H9 (cell line): ENCODE results near the gene CLSTN3. TPM values are rescaled to one million over a fixed set of nuclear protein-coding genes. Genes with fewer than 3 reads are reported as not detected.

Source experiments
- DNase-seq: peaks from one replicate; pipeline ENCODE4 v3.0.0-alpha.2; 2017
- H2AFZ ChIP-seq: one replicate; pipeline ENCODE4 v1.6.1; 2013; ENCODE audit warnings: mild to moderate bottlenecking, low read length, control low read depth, moderate library complexity
- H2AK5ac ChIP-seq: 2 replicates; pipeline ENCODE4 v1.6.1; 2013; ENCODE audit warnings: low read length, control low read depth, mixed read lengths; ENCODE audit not compliant: insufficient read length
- H2BK120ac ChIP-seq: one replicate; pipeline ENCODE4 v1.6.1; 2013; ENCODE audit warnings: low read depth, mild to moderate bottlenecking, low read length, control low read depth, inconsistent platforms; ENCODE audit not compliant: poor library complexity, severe bottlenecking
- H2BK12ac ChIP-seq: 2 replicates; pipeline ENCODE4 v1.6.1; 2013; ENCODE audit warnings: low read length, control low read depth, mixed read lengths, low read depth; ENCODE audit not compliant: insufficient read length
- H2BK15ac ChIP-seq: 2 replicates; pipeline ENCODE4 v1.6.1; 2013; ENCODE audit warnings: low read depth, low read length, control low read depth
- H2BK20ac ChIP-seq: one replicate; pipeline ENCODE4 v1.6.1; 2013; ENCODE audit warnings: low read depth, mild to moderate bottlenecking, low read length, control low read depth, inconsistent platforms; ENCODE audit not compliant: poor library complexity, severe bottlenecking
- H2BK5ac ChIP-seq: 2 replicates; pipeline ENCODE4 v1.6.1; 2013; ENCODE audit warnings: low read length, control low read depth, mixed read lengths; ENCODE audit not compliant: insufficient read length
- H3K14ac ChIP-seq: 2 replicates; pipeline ENCODE4 v1.6.1; 2013; ENCODE audit warnings: low read length, control low read depth; ENCODE audit not compliant: insufficient read depth
- H3K18ac ChIP-seq: 2 replicates; pipeline ENCODE4 v1.6.1; 2013; ENCODE audit warnings: low read depth, mild to moderate bottlenecking, mixed read lengths, low read length, control low read depth; ENCODE audit not compliant: insufficient read length
- H3K23ac ChIP-seq: 2 replicates; pipeline ENCODE4 v1.6.1; 2013; ENCODE audit warnings: low read length, control low read depth, mixed read lengths, low read depth; ENCODE audit not compliant: insufficient read length
- H3K23me2 ChIP-seq: 2 replicates; pipeline ENCODE4 v1.6.1; 2013; ENCODE audit warnings: low read depth, mild to moderate bottlenecking, mixed read lengths, low read length, control low read depth; ENCODE audit not compliant: insufficient read length, poor library complexity, severe bottlenecking
- H3K27ac ChIP-seq: 2 replicates; pipeline ENCODE4 v1.5.1; 2013; ENCODE audit warnings: low read length, control low read depth, mixed read lengths, low read depth; ENCODE audit not compliant: insufficient read length
- H3K27me3 ChIP-seq: 2 replicates; pipeline ENCODE4 v1.6.1; 2013; ENCODE audit warnings: low read length, control low read depth, inconsistent platforms; ENCODE audit not compliant: insufficient read depth
- H3K4ac ChIP-seq: 2 replicates; pipeline ENCODE4 v1.6.1; 2013; ENCODE audit warnings: low read depth, mild to moderate bottlenecking, control low read depth, inconsistent platforms, low read length, moderate library complexity
- H3K4me1 ChIP-seq: 2 replicates; pipeline ENCODE4 v1.6.1; 2013; ENCODE audit warnings: low read length, control low read depth, inconsistent platforms; ENCODE audit not compliant: insufficient read depth
- H3K4me2 ChIP-seq: 2 replicates; pipeline ENCODE4 v1.6.1; 2013; ENCODE audit warnings: low read length, control low read depth, mixed read lengths; ENCODE audit not compliant: insufficient read length, insufficient read depth
- H3K56ac ChIP-seq: 2 replicates; pipeline ENCODE4 v1.6.1; 2013; ENCODE audit warnings: low read depth, mild to moderate bottlenecking, mixed read lengths, low read length, control low read depth; ENCODE audit not compliant: insufficient read length
- H3K79me1 ChIP-seq: 2 replicates; pipeline ENCODE4 v1.6.1; 2013; ENCODE audit warnings: low read depth, mild to moderate bottlenecking, moderate library complexity, low read length, control low read depth, inconsistent platforms; ENCODE audit not compliant: insufficient read depth, poor library complexity, severe bottlenecking
- H3K79me2 ChIP-seq: 2 replicates; pipeline ENCODE4 v1.6.1; 2013; ENCODE audit warnings: low read length, control low read depth, inconsistent platforms; ENCODE audit not compliant: insufficient read depth
- H3K9ac ChIP-seq: 2 replicates; pipeline ENCODE4 v1.6.1; 2013; ENCODE audit warnings: low read length, control low read depth, mixed read lengths; ENCODE audit not compliant: insufficient read length; ENCODE audit errors: extremely low read depth
- H3K9me3 ChIP-seq: one replicate; pipeline ENCODE4 v1.6.1; 2013; ENCODE audit warnings: low read depth, low read length, inconsistent platforms; ENCODE audit not compliant: control insufficient read depth
- H3T11ph ChIP-seq: one replicate; pipeline ENCODE4 v1.6.1; 2013; ENCODE audit warnings: mild to moderate bottlenecking, low read length, control low read depth, inconsistent platforms
- H4K20me1 ChIP-seq: one replicate; pipeline ENCODE4 v1.6.1; 2013; ENCODE audit not compliant: control insufficient read depth, insufficient read length, insufficient read depth
- H4K5ac ChIP-seq: 2 replicates; pipeline ENCODE4 v1.6.1; 2013; ENCODE audit warnings: low read depth, mild to moderate bottlenecking, mixed read lengths, low read length, control low read depth; ENCODE audit not compliant: insufficient read length
- H4K8ac ChIP-seq: replicated peaks from 2 replicates; pipeline ENCODE4 v1.6.1; 2013; ENCODE audit warnings: low read length, control low read depth, mixed read lengths, low read depth; ENCODE audit not compliant: insufficient read length
- H4K91ac ChIP-seq: 2 replicates; pipeline ENCODE4 v1.6.1; 2013; ENCODE audit warnings: low read depth, mild to moderate bottlenecking, moderate library complexity, mixed read lengths, low read length, control low read depth; ENCODE audit not compliant: insufficient read length
- H3K27ac Mint-ChIP-seq, 3 experiments: 2 replicates in 2 of 3; 3 replicates in 1 of 3; pipeline ENCODE4 v1.8.0; 2020 to 2021; ENCODE audit warnings: mixed read lengths in 3 of 3, mild to moderate bottlenecking in 1 of 3, moderate library complexity in 1 of 3
- H3K27me3 Mint-ChIP-seq: 2 replicates; pipeline ENCODE4 v1.8.0; 2021; ENCODE audit warnings: low read depth, mild to moderate bottlenecking, moderate library complexity, mixed read lengths
- H3K36me3 Mint-ChIP-seq, 3 experiments: 2 replicates in 2 of 3; 3 replicates in 1 of 3; pipeline ENCODE4 v1.8.0; 2020 to 2021; ENCODE audit warnings: low read depth in 3 of 3, mixed read lengths in 3 of 3; ENCODE audit not compliant: insufficient read depth in 1 of 3
- H3K4me1 Mint-ChIP-seq, 2 experiments: 2 replicates each; pipeline ENCODE4 v1.8.0; 2020; ENCODE audit warnings: mixed read lengths in 2 of 2
- H3K4me3 Mint-ChIP-seq, 2 experiments: 2 replicates in 1 of 2; 3 replicates in 1 of 2; pipeline ENCODE4 v1.8.0; 2020 to 2021; ENCODE audit warnings: mild to moderate bottlenecking in 2 of 2, mixed read lengths in 2 of 2, moderate library complexity in 1 of 2
- H3K9me3 Mint-ChIP-seq, 2 experiments: 2 replicates in 1 of 2; 3 replicates in 1 of 2; pipeline ENCODE4 v1.8.0; 2020; ENCODE audit warnings: mild to moderate bottlenecking in 2 of 2, mixed read lengths in 2 of 2, moderate library complexity in 1 of 2
- CTCF ChIP-seq: fragments of 200-600 bp; sonication (generic); conservative IDR thresholded peaks from 3 replicates; pipeline ENCODE4 v1.8.0; 2021; ENCODE audit warnings: antibody characterized with exemption, mild to moderate bottlenecking
- WGBS: extraction: QIAGEN DNeasy Blood & Tissue Kit; methylation state at CpG from one replicate; pipeline ENCODE4 v1.1.7; 2013; ENCODE audit warnings: missing lambda C conversion rate, low lambda C conversion rate, mixed read lengths; ENCODE audit not compliant: insufficient read length; ENCODE audit errors: extremely low coverage; 5-methylcytosine and 5-hydroxymethylcytosine counted together
- total RNA-seq: library from RNA; stranded (reverse); gene quantifications from 2 replicates; pipeline ENCODE4 v1.2.1, GENCODE V29; 2021

The CLSTN3 gene
- total RNA-seq, 1 experiment from 2014 or later = 26.2 TPM

DNA sequence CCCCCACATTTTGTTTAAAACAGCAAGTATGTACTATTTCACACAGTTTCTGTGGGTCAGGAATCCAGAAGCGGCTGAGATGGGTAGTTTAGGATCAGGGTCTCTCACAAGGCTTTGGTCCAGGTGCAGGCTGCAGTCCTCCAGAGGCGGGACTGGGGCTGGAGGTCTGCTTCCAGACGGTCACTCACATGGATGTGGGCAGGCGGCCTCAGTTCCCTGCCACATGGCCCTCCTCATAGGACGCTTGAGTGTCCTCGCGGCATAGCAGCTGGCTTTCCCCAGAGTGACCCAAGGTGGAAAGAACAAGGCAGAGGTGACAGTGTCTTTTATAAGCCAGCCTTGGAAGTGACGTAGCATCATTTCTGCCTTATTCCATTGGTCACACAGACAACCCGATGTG lies 13.3 kb upstream of the CLSTN3 start:
- no peak overlapping the region for H2BK120ac ChIP-seq
- H2BK12ac ChIP-seq = no peak overlapping the region
- H4K91ac ChIP-seq = no peak overlapping the region
- no peak overlapping the region for H4K8ac ChIP-seq
- no peak overlapping the region for H4K5ac ChIP-seq
- H3K27ac ChIP-seq = no peak overlapping the region
- no peaks in the 10 kb centered on the region for H4K20me1 ChIP-seq
- WGBS = no CpG with 5 or more reads among the region's 9 CpGs
- H2AFZ ChIP-seq = no peak overlapping the region
- H3T11ph ChIP-seq = no peak overlapping the region
- TF ChIP-seq CTCF = no peak
- no peak overlapping the region for H2BK20ac ChIP-seq
- no peak overlapping the region for H3K14ac ChIP-seq
- H3K27me3 ChIP-seq = no peaks in the 10 kb centered on the region
- no peak overlapping the region for H2BK15ac ChIP-seq
- no peaks in the 10 kb centered on the region for H3K4me1 ChIP-seq
- no peak overlapping the region for H3K4me2 ChIP-seq
- Mint-ChIP-seq H3K4me1 (peaks cover 0 to 5% of the 10 kb centered on the region in 2 experiments; a peak in 2 of 4 replicates), H3K27ac (no peak overlapping the region), H3K27me3 (peaks cover 6% of the 10 kb centered on the region), H3K4me3 (no peak overlapping the region), H3K36me3 (no peaks in the 10 kb centered on the region), H3K9me3 (no peaks in the 10 kb centered on the region)
- no peak overlapping the region for H3K9ac ChIP-seq
- no peak overlapping the region for H2AK5ac ChIP-seq
- no peak overlapping the region for H2BK5ac ChIP-seq
- H3K23ac ChIP-seq = no peak overlapping the region
- no peak overlapping the region for H3K4ac ChIP-seq
- DNase-seq = no peak
- no peak overlapping the region for H3K18ac ChIP-seq
- no peak overlapping the region for H3K56ac ChIP-seq
- no peaks in the 10 kb centered on the region for H3K9me3 ChIP-seq
- H3K23me2 ChIP-seq = no peaks in the 10 kb centered on the region
- H3K79me1 ChIP-seq = no peaks in the 10 kb centered on the region
- H3K79me2 ChIP-seq = no peaks in the 10 kb centered on the region
